Liver (tissue), 3 donors: ENCODE data around the gene IRAK3.

Source experiments
- JUND ChIP-seq, 2 donors: IDR thresholded peaks; 2 replicates each; pipeline ENCODE4 v1.6.1; 2016; ENCODE audit warnings: antibody characterized with exemption in 2 of 2
- NR2F2 ChIP-seq: IDR thresholded peaks from 2 replicates; pipeline ENCODE4 v1.6.1; 2016; ENCODE audit warnings: antibody characterized with exemption
- TAF1 ChIP-seq: conservative IDR thresholded peaks from 2 replicates; pipeline ENCODE4 v1.6.1; 2016; ENCODE audit warnings: antibody characterized with exemption, mild to moderate bottlenecking
- YY1 ChIP-seq: IDR thresholded peaks from 2 replicates; pipeline ENCODE4 v1.6.1; 2016; ENCODE audit warnings: antibody characterized with exemption, mild to moderate bottlenecking
- TF ChIP-seq, protein P1 (sequence below): IDR thresholded peaks from 2 replicates; pipeline ENCODE4 v1.6.1; 2016; ENCODE audit warnings: antibody characterized with exemption, mild to moderate bottlenecking
- TF ChIP-seq, protein P2 (sequence below): fragments of 150-350 bp; IDR thresholded peaks from 2 replicates; pipeline ENCODE4 v1.5.1; 2017; ENCODE audit warnings: improper control_type of control experiment, low read depth, low read length; ENCODE audit not compliant: missing input control
- TF ChIP-seq, protein P3 (sequence below): IDR thresholded peaks from 2 replicates; pipeline ENCODE4 v1.6.1; 2016; ENCODE audit warnings: antibody characterized with exemption
- TF ChIP-seq, protein P4 (sequence below): IDR thresholded peaks from 2 replicates; pipeline ENCODE4 v1.6.1; 2016; ENCODE audit warnings: antibody characterized with exemption
- TF ChIP-seq, protein P5 (sequence below): IDR thresholded peaks from 2 replicates; pipeline ENCODE4 v1.6.1; 2016; ENCODE audit warnings: antibody characterized with exemption
- donor health status: healthy.
- donor health status: healthy.

DNA sequence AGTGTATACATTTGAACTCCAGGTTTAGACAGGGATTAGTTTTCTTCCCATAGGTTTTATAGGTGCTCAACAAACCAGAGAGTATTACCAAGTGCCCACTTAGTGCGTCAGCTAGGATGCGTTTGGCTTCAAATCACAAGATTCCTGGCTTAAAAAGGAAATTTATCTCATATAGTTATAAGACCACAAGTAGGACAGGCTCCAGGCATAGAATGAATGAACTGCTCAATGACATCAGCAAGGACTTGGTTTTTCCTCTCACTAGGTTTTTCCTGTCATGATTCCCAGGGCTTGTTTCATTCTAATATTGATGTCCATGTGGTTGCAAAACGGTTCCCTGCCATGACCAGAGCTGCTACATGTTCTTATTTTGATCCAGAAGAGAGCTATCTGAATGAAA, 6.1 kb upstream of the IRAK3 start:
- TF ChIP-seq, protein P1, sequence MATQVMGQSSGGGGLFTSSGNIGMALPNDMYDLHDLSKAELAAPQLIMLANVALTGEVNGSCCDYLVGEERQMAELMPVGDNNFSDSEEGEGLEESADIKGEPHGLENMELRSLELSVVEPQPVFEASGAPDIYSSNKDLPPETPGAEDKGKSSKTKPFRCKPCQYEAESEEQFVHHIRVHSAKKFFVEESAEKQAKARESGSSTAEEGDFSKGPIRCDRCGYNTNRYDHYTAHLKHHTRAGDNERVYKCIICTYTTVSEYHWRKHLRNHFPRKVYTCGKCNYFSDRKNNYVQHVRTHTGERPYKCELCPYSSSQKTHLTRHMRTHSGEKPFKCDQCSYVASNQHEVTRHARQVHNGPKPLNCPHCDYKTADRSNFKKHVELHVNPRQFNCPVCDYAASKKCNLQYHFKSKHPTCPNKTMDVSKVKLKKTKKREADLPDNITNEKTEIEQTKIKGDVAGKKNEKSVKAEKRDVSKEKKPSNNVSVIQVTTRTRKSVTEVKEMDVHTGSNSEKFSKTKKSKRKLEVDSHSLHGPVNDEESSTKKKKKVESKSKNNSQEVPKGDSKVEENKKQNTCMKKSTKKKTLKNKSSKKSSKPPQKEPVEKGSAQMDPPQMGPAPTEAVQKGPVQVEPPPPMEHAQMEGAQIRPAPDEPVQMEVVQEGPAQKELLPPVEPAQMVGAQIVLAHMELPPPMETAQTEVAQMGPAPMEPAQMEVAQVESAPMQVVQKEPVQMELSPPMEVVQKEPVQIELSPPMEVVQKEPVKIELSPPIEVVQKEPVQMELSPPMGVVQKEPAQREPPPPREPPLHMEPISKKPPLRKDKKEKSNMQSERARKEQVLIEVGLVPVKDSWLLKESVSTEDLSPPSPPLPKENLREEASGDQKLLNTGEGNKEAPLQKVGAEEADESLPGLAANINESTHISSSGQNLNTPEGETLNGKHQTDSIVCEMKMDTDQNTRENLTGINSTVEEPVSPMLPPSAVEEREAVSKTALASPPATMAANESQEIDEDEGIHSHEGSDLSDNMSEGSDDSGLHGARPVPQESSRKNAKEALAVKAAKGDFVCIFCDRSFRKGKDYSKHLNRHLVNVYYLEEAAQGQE: no peak
- TF ChIP-seq, protein P2, sequence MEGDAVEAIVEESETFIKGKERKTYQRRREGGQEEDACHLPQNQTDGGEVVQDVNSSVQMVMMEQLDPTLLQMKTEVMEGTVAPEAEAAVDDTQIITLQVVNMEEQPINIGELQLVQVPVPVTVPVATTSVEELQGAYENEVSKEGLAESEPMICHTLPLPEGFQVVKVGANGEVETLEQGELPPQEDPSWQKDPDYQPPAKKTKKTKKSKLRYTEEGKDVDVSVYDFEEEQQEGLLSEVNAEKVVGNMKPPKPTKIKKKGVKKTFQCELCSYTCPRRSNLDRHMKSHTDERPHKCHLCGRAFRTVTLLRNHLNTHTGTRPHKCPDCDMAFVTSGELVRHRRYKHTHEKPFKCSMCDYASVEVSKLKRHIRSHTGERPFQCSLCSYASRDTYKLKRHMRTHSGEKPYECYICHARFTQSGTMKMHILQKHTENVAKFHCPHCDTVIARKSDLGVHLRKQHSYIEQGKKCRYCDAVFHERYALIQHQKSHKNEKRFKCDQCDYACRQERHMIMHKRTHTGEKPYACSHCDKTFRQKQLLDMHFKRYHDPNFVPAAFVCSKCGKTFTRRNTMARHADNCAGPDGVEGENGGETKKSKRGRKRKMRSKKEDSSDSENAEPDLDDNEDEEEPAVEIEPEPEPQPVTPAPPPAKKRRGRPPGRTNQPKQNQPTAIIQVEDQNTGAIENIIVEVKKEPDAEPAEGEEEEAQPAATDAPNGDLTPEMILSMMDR: no peak
- TF ChIP-seq NR2F2 (no peak), YY1 (no peak), JUND (IDR thresholded peaks at IDR 0.05) (no peak), TAF1 (no peak)
- TF ChIP-seq, protein P3, sequence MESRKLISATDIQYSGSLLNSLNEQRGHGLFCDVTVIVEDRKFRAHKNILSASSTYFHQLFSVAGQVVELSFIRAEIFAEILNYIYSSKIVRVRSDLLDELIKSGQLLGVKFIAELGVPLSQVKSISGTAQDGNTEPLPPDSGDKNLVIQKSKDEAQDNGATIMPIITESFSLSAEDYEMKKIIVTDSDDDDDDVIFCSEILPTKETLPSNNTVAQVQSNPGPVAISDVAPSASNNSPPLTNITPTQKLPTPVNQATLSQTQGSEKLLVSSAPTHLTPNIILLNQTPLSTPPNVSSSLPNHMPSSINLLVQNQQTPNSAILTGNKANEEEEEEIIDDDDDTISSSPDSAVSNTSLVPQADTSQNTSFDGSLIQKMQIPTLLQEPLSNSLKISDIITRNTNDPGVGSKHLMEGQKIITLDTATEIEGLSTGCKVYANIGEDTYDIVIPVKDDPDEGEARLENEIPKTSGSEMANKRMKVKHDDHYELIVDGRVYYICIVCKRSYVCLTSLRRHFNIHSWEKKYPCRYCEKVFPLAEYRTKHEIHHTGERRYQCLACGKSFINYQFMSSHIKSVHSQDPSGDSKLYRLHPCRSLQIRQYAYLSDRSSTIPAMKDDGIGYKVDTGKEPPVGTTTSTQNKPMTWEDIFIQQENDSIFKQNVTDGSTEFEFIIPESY: no peak
- TF ChIP-seq, protein P4, sequence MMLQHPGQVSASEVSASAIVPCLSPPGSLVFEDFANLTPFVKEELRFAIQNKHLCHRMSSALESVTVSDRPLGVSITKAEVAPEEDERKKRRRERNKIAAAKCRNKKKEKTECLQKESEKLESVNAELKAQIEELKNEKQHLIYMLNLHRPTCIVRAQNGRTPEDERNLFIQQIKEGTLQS: no peak
- TF ChIP-seq, protein P5, sequence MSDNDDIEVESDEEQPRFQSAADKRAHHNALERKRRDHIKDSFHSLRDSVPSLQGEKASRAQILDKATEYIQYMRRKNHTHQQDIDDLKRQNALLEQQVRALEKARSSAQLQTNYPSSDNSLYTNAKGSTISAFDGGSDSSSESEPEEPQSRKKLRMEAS: no peak
